GM12878 (cell line): ENCODE data around the gene BNIP5. TPM values are rescaled to one million over a fixed set of nuclear protein-coding genes. Genes with fewer than 3 reads are reported as not detected.
A peak's percentile ranks its signal among the peaks of the same experiment; 100 is the strongest.

Experiments used
- CUX1 ChIP-seq: IDR thresholded peaks from 2 replicates; pipeline ENCODE4 v1.6.1; 2012; ENCODE audit warnings: improper control_type of control experiment, low read depth, low read length; ENCODE audit not compliant: insufficient replicate concordance
- IKZF2 ChIP-seq, 2 experiments: fragments of 450-650 bp; IDR thresholded peaks; 2 replicates each; pipeline ENCODE4 v1.6.1; 2017; ENCODE audit warnings: mild to moderate bottlenecking in 2 of 2, moderate library complexity in 2 of 2
- IRF5 ChIP-seq: fragments of 450-650 bp; IDR thresholded peaks from 2 replicates; pipeline ENCODE4 v1.6.1; 2017; ENCODE audit warnings: borderline replicate concordance
- MEF2B ChIP-seq: fragments of 450-650 bp; IDR thresholded peaks from 2 replicates; pipeline ENCODE4 v1.6.1; 2018; ENCODE audit warnings: mild to moderate bottlenecking, moderate library complexity; ENCODE audit not compliant: partially characterized antibody, poor library complexity, severe bottlenecking
- MTA2 ChIP-seq: fragments of 450-650 bp; IDR thresholded peaks from 2 replicates; pipeline ENCODE4 v1.6.1; 2016; ENCODE audit warnings: low read depth, mild to moderate bottlenecking, moderate library complexity
- NBN ChIP-seq: fragments of 450-650 bp; IDR thresholded peaks from 2 replicates; pipeline ENCODE4 v1.6.1; 2016
- RAD21 ChIP-seq: IDR thresholded peaks from 2 replicates; pipeline ENCODE4 v1.6.1; 2011; ENCODE audit warnings: mild to moderate bottlenecking, low read depth, low read length, moderate library complexity; ENCODE audit not compliant: insufficient read depth
- SMARCA5 ChIP-seq: fragments of 450-650 bp; IDR thresholded peaks from 2 replicates; pipeline ENCODE4 v1.6.1; 2017; ENCODE audit warnings: mild to moderate bottlenecking
- polyA plus RNA-seq, 11 experiments: library from polyadenylated mRNA; depleted of rRNA in 4 of 11; unstranded in 6 of 11; stranded (reverse) in 5 of 11; fragments of >200 nt; fragmentation: Nextera tagmentation in 4 of 11; fragmentation: Illumina TruSeq in 1 of 11; extraction: Ambion mirVana in 4 of 11; extraction: Trizol in 1 of 11; gene quantifications; 1 replicate in 1 of 11; 2 replicates in 10 of 11; pipeline versions ENCODE4 v1.2.1 to v1.2.3, GENCODE V29; 2011 to 2016; ENCODE audit warnings: inconsistent platforms in 2 of 11, missing spikeins in 2 of 11, low read depth in 1 of 11
- total RNA-seq, 4 experiments: library from RNA; depleted of rRNA in 3 of 4; stranded (reverse); fragments of >200 nt in 3 of 4; fragmentation: Illumina TruSeq in 1 of 4; extraction: Trizol in 1 of 4; gene quantifications; 2 replicates each; pipeline versions ENCODE4 v1.2.1 to v1.2.3, GENCODE V29; 2013 to 2021
- TF ChIP-seq, protein P1 (sequence below), 3 experiments: IDR thresholded peaks in 2 of 3; conservative IDR thresholded peaks in 1 of 3; 2 replicates each; pipeline ENCODE4 v1.5.1; 2011; ENCODE audit warnings: low read depth in 3 of 3, low read length in 3 of 3, mild to moderate bottlenecking in 3 of 3, control low read depth in 2 of 3, moderate library complexity in 2 of 3, inconsistent platforms in 1 of 3, mixed read lengths in 1 of 3; ENCODE audit not compliant: control insufficient read depth in 2 of 3, insufficient read depth in 1 of 3; ENCODE audit errors: extremely low read depth in 1 of 3
- TF ChIP-seq, protein P2 (sequence below): IDR thresholded peaks from 2 replicates; pipeline ENCODE4 v1.6.1; 2012; ENCODE audit warnings: low read depth, low read length, improper control_type of control experiment
- TF ChIP-seq, protein P3 (sequence below): fragments of 450-650 bp; formaldehyde crosslinking; IDR thresholded peaks from 2 replicates; pipeline ENCODE4 v1.4.0; 2020; ENCODE audit warnings: mild to moderate bottlenecking, moderate library complexity
- TF ChIP-seq, protein P4 (sequence below): IDR thresholded peaks from 2 replicates; pipeline ENCODE4 v1.6.1; 2011; ENCODE audit warnings: borderline replicate concordance, low read depth, mild to moderate bottlenecking, moderate library complexity, low read length; ENCODE audit not compliant: insufficient read depth, poor library complexity, severe bottlenecking

Gene BNIP5
- total and polyA plus RNA-seq, 10 of the 15 experiments (the other 5 are each of a cell fraction or from before 2014, with no cell fraction given), result 0.02 to 0.68 (median 0.05) TPM; not detected in 2

DNA sequence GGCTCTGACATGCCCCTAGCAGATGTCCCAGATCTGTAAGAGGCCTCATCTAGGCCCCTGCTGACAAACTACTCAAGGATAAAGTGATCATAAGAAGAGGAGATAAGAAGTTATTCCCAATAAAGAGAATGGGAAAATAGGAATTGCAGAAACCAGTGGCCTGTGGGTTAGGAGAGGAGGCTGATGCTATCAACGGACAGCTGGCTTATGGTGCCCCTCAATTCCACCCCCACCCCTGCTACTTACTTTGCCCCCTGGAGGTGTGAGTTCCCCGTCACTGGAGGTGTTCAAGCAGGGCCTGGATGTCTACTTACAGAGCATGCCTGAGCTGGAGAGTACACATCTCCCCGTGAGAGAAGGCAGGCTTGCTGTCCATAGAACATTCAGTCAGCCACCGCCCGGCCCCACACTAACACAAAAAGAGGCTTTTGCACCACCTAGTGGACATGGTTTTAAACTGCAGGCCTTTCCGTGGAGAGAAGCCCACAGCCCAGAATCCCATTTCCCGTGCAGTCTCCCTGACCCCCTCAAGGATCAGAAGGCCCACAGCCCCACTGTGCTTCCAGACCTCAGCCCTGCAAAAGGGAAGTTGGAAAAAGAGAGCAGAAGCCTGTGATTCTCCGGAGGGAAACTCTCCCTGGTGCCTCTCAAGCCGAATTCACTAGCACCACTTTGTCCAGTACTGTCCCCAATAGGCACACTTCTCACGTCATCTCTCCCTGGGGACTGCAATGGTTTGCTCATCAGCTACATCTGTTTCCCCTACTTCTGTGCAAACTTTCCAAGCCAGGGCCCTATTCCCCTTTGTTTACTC, 23.8 kb upstream of the BNIP5 start (continued):
- TF ChIP-seq, protein P1, sequence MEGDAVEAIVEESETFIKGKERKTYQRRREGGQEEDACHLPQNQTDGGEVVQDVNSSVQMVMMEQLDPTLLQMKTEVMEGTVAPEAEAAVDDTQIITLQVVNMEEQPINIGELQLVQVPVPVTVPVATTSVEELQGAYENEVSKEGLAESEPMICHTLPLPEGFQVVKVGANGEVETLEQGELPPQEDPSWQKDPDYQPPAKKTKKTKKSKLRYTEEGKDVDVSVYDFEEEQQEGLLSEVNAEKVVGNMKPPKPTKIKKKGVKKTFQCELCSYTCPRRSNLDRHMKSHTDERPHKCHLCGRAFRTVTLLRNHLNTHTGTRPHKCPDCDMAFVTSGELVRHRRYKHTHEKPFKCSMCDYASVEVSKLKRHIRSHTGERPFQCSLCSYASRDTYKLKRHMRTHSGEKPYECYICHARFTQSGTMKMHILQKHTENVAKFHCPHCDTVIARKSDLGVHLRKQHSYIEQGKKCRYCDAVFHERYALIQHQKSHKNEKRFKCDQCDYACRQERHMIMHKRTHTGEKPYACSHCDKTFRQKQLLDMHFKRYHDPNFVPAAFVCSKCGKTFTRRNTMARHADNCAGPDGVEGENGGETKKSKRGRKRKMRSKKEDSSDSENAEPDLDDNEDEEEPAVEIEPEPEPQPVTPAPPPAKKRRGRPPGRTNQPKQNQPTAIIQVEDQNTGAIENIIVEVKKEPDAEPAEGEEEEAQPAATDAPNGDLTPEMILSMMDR (IDR thresholded peaks at IDR 0.05 in 2 of 3, conservative IDR thresholded peaks at IDR 0.05 in 1 of 3; ENCODE audit: control insufficient read depth in 2 of 3, extremely low read depth in 1 of 3, insufficient read depth in 1 of 3, low read depth in 3 of 3, low read length in 3 of 3), result peak; percentile 78 to 93 (median 81)
- TF ChIP-seq, protein P2, sequence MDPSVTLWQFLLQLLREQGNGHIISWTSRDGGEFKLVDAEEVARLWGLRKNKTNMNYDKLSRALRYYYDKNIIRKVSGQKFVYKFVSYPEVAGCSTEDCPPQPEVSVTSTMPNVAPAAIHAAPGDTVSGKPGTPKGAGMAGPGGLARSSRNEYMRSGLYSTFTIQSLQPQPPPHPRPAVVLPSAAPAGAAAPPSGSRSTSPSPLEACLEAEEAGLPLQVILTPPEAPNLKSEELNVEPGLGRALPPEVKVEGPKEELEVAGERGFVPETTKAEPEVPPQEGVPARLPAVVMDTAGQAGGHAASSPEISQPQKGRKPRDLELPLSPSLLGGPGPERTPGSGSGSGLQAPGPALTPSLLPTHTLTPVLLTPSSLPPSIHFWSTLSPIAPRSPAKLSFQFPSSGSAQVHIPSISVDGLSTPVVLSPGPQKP, result no peak
- TF ChIP-seq MEF2B, result peak; percentile 96
- TF ChIP-seq RAD21, result peak; percentile 94
- TF ChIP-seq, protein P3, sequence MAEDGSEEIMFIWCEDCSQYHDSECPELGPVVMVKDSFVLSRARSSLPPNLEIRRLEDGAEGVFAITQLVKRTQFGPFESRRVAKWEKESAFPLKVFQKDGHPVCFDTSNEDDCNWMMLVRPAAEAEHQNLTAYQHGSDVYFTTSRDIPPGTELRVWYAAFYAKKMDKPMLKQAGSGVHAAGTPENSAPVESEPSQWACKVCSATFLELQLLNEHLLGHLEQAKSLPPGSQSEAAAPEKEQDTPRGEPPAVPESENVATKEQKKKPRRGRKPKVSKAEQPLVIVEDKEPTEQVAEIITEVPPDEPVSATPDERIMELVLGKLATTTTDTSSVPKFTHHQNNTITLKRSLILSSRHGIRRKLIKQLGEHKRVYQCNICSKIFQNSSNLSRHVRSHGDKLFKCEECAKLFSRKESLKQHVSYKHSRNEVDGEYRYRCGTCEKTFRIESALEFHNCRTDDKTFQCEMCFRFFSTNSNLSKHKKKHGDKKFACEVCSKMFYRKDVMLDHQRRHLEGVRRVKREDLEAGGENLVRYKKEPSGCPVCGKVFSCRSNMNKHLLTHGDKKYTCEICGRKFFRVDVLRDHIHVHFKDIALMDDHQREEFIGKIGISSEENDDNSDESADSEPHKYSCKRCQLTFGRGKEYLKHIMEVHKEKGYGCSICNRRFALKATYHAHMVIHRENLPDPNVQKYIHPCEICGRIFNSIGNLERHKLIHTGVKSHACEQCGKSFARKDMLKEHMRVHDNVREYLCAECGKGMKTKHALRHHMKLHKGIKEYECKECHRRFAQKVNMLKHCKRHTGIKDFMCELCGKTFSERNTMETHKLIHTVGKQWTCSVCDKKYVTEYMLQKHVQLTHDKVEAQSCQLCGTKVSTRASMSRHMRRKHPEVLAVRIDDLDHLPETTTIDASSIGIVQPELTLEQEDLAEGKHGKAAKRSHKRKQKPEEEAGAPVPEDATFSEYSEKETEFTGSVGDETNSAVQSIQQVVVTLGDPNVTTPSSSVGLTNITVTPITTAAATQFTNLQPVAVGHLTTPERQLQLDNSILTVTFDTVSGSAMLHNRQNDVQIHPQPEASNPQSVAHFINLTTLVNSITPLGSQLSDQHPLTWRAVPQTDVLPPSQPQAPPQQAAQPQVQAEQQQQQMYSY, result no peak
- TF ChIP-seq NBN, result peak; percentile 12; the same call in 1 of the 2 replicates
- TF ChIP-seq SMARCA5, result 0 out of 2 replicates have a peak, but pooled peaks have one; percentile 65
- no peak for TF ChIP-seq IRF5
- peak; percentile 50 to 79; a peak in 2 of 4 replicates for TF ChIP-seq IKZF2 (IDR thresholded peaks at IDR 0.05)
- TF ChIP-seq MTA2, result peak; percentile 33; the same call in 1 of the 2 replicates
- TF ChIP-seq, protein P4, sequence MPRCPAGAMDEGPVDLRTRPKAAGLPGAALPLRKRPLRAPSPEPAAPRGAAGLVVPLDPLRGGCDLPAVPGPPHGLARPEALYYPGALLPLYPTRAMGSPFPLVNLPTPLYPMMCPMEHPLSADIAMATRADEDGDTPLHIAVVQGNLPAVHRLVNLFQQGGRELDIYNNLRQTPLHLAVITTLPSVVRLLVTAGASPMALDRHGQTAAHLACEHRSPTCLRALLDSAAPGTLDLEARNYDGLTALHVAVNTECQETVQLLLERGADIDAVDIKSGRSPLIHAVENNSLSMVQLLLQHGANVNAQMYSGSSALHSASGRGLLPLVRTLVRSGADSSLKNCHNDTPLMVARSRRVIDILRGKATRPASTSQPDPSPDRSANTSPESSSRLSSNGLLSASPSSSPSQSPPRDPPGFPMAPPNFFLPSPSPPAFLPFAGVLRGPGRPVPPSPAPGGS, result peak; percentile 89
- no peak for TF ChIP-seq CUX1
